ENCODE data around the gene TRMU. TPM values are rescaled to one million over a fixed set of nuclear protein-coding genes. Genes with fewer than 3 reads are reported as not detected.

Gene TRMU
- total RNA-seq, 4 donors from 2014 or later = 9.1 to 14.4 (median 13.0) TPM

GRCh38 chr22:46352276-46352675, 16.8 kb downstream of the TRMU start:
- in situ Hi-C loops (cut with MboI; ENCODE audit: low sequenced_read_pairs in 4 of 4) = loop anchor here in 1 of 4 donors (25.0 kb wide), 1 partner anchor 185 kb away; the partner anchor contains the start of gene CELSR1

DNA sequence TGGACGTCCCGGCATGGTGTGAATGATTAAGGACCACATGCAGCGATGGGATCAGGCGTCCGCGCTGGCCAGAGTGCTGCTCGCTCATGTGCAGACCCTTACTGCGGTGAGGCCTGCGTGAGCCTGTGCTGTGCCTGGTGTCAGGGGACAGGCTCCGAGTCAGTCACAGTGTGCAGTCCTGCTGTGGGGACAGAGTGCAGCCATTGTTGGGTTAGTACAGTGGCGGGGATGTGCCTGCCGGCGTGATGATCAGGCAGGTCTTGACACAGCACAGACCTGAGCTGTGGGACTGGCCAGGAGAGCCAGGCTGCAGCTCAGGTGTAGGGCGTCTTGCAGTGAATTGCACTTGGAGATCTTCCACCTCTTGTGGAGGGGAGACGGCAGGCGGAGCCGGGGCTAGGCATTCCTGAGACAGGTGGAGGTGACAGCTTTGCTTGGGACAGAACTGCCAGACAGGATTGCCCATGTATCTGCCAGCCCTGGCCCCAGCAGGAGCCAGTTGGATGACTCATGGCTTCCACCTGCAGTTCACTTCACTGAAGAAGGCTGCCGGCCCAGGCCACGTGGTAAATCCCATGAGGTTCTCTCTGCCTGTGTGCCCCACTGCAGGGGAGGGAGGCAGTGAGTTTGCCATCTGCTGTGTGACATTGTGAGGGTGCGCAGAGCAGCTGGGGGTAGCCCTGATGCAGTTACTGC, 17.3 kb downstream of the TRMU start:
- H3K4me3 ChIP-seq = no peak overlapping the region
- intact Hi-C loops (cut with DNase I; ENCODE audit: low total_unique reads) = no loop called here
- no peaks in the 10 kb centered on the region for H3K9me3 ChIP-seq
- no peak for TF ChIP-seq POLR2A (IDR thresholded peaks at IDR 0.05)
- TF ChIP-seq, protein P1, sequence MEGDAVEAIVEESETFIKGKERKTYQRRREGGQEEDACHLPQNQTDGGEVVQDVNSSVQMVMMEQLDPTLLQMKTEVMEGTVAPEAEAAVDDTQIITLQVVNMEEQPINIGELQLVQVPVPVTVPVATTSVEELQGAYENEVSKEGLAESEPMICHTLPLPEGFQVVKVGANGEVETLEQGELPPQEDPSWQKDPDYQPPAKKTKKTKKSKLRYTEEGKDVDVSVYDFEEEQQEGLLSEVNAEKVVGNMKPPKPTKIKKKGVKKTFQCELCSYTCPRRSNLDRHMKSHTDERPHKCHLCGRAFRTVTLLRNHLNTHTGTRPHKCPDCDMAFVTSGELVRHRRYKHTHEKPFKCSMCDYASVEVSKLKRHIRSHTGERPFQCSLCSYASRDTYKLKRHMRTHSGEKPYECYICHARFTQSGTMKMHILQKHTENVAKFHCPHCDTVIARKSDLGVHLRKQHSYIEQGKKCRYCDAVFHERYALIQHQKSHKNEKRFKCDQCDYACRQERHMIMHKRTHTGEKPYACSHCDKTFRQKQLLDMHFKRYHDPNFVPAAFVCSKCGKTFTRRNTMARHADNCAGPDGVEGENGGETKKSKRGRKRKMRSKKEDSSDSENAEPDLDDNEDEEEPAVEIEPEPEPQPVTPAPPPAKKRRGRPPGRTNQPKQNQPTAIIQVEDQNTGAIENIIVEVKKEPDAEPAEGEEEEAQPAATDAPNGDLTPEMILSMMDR (IDR thresholded peaks at IDR 0.05 in 4 of 5, conservative IDR thresholded peaks at IDR 0.05 in 1 of 5) = no peak
- H3K4me1 ChIP-seq = peaks cover 5% of the 10 kb centered on the region in 2 donors
- ATAC-seq (peak; percentile 90), DNase-seq (peak; percentile 78 to 88)
- H3K27ac ChIP-seq = peak overlapping the region; percentile 58 to 74 (median 70)
- peaks cover 0 to 78% of the 10 kb centered on the region in 2 donors for H3K36me3 ChIP-seq
- in situ Hi-C loops (cut with MboI; ENCODE audit: low sequenced_read_pairs in 4 of 4) = loop anchor here in 1 of 4 donors (25.0 kb wide), 1 partner anchor 184 kb away; the partner anchor contains the start of gene CELSR1
- no peaks in the 10 kb centered on the region for H3K27me3 ChIP-seq

More at GRCh38 chr22:46352276-46352675, 16.8 kb downstream of the TRMU start:
- H3K4me3 ChIP-seq = no peak overlapping the region
- intact Hi-C loops (cut with DNase I; ENCODE audit: low total_unique reads) = no loop called here
- peaks cover 5% of the 10 kb centered on the region in 2 donors for H3K4me1 ChIP-seq
- peak overlapping the region in 2 of 4 donors; percentile 69 to 74 for H3K27ac ChIP-seq
- no peaks in the 10 kb centered on the region for H3K9me3 ChIP-seq
- H3K36me3 ChIP-seq = peaks cover 3 to 82% of the 10 kb centered on the region in 2 donors
- H3K27me3 ChIP-seq = no peaks in the 10 kb centered on the region
- DNase-seq (no peak), ATAC-seq (no peak)
- TF ChIP-seq, protein P1 (IDR thresholded peaks at IDR 0.05 in 4 of 5, conservative IDR thresholded peaks at IDR 0.05 in 1 of 5) = no peak
- no peak for TF ChIP-seq POLR2A (IDR thresholded peaks at IDR 0.05)

DNA sequence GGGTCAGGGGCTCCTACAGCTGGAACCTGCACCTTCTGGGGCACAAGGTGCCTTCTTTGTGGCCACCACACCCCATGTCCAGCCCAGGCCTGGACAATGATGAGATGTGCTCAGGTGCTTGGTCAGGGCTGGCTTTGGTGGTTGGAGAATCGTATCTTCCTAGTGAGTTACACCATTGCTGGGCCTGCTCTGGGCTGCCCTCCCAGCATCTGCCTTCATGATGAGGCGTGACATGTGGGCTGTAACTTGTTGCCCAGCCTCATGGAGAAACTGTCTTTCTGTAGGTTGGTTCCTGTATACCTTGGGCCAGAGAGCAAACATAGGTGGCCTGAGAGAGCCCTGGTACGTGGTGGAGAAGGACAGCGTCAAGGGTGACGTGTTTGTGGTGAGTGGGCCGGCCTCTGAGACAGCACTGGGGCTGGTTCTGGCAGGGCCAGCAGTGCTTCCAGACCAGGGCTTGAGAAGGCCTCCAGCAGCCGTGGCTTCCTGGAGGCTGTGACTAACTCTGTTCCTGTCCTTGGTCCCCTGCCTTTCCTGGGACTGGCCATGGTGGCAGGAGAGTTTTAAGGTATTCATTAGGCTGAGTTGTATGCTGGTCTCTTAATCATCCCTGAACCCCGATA, 18.1 kb downstream of the TRMU start:
- H3K36me3 ChIP-seq = peaks cover 0 to 71% of the 10 kb centered on the region in 2 donors
- ATAC-seq = no peak
- H3K4me3 ChIP-seq = no peak overlapping the region
- intact Hi-C loops (cut with DNase I; ENCODE audit: low total_unique reads) (no loop called here), in situ Hi-C loops (cut with MboI; ENCODE audit: low sequenced_read_pairs in 4 of 4) (loop anchor here in 1 of 4 donors (25.0 kb wide), 1 partner anchor 184 kb away; the partner anchor contains the start of gene CELSR1)
- no peaks in the 10 kb centered on the region for H3K9me3 ChIP-seq
- DNase-seq = no peak
- H3K4me1 ChIP-seq = peaks cover 5% of the 10 kb centered on the region in 2 donors
- no peak for TF ChIP-seq POLR2A (IDR thresholded peaks at IDR 0.05)
- TF ChIP-seq, protein P1 (IDR thresholded peaks at IDR 0.05 in 4 of 5, conservative IDR thresholded peaks at IDR 0.05 in 1 of 5) = no peak
- peak overlapping the region; percentile 58 to 74 (median 70) for H3K27ac ChIP-seq
- H3K27me3 ChIP-seq = no peaks in the 10 kb centered on the region

DNA sequence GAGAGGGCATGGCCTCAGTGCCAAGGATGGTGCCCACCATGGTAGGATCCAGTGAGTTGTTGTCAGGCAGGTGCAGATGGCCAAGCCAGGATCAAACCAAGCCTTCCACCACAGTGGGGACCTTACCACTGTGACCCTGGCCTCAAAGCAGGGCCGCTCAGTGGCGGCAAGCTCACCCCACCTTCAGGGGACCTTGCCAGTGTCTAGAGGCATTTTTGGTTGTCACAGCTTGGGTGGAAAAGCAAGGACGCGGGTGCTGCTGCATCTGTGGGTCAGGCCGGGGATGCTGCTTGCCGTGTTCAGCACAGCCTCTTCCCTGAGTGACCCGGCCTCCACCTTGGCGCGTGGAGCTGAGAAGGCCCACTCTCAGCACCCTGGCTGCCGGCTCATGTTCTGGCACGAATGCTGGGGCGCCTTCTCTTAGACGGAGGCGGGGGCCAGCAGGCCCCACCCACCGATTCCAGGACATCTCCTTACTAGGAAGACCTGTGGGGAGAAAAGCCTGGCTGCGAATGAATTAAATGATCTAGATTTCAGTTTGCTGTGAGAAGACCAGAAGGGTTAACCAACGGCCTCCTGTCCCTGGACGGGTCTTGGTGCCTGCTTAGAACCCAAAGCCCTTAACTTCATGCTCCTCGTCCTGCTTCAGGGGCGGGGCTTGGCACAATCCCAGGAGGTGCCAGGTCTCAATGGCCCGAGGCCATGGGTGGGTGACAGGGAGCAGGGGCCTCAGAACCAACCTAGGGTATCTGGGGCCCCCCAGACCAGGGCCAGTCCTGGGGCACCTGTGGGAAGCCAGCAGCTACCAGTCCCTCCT, 18.9 kb downstream of the TRMU start:
- no peaks in the 10 kb centered on the region for H3K27me3 ChIP-seq
- no peaks in the 10 kb centered on the region for H3K9me3 ChIP-seq
- no peak for TF ChIP-seq POLR2A (IDR thresholded peaks at IDR 0.05)
- TF ChIP-seq, protein P1 (IDR thresholded peaks at IDR 0.05 in 4 of 5, conservative IDR thresholded peaks at IDR 0.05 in 1 of 5) = no peak
- no peak overlapping the region for H3K27ac ChIP-seq
- in situ Hi-C loops (cut with MboI; ENCODE audit: low sequenced_read_pairs in 4 of 4) = loop anchor here in 1 of 4 donors (25.0 kb wide), 1 partner anchor 183 kb away; the partner anchor contains the start of gene CELSR1
- H3K4me3 ChIP-seq = no peak overlapping the region
- intact Hi-C loops (cut with DNase I; ENCODE audit: low total_unique reads) = no loop called here
- H3K36me3 ChIP-seq = peaks cover 0 to 63% of the 10 kb centered on the region in 2 donors
- H3K4me1 ChIP-seq = peaks cover 5% of the 10 kb centered on the region in 2 donors
- ATAC-seq (no peak), DNase-seq (no peak)

Measured in gastrocnemius medialis (tissue), 4 donors.